GM23248 (cell line): ENCODE results near the gene GPR55.

Source experiments
- EZH2 ChIP-seq: fragments of 200-600 bp; sonication (generic); IDR thresholded peaks from 2 replicates; pipeline ENCODE4 v1.6.1; 2018; ENCODE audit warnings: antibody characterized with exemption, mild to moderate bottlenecking; ENCODE audit not compliant: insufficient read depth, poor library complexity, severe bottlenecking
- EZH2phosphoT487 ChIP-seq: fragments of 200-600 bp; sonication (generic); IDR thresholded peaks from 2 replicates; pipeline ENCODE4 v1.6.1; 2018; ENCODE audit warnings: antibody characterized with exemption, moderate library complexity, mild to moderate bottlenecking, low read depth; ENCODE audit not compliant: insufficient read depth

- TF ChIP-seq EZH2 (no peak), EZH2phosphoT487 (no peak)
Observed at GRCh38 chr2:230912724-230913123, 12.3 kb downstream of the GPR55 start.
